HCT116 (cell line): ENCODE measurements around the gene RAPGEF3. TPM values are rescaled to one million over a fixed set of nuclear protein-coding genes. Genes with fewer than 3 reads are reported as not detected.

Experiments used
- ATAC-seq: fragments of 200-7000 bp; cut with Tn5 transposase; 2 replicates; pipeline ENCODE4 v1.9.1; 2020; ENCODE audit warnings: mild to moderate bottlenecking, moderate library complexity
- BruUV-seq: library from RNA; stranded (reverse); fragments of 400-500 nt; replicated peaks from 2 replicates; lab custom pipeline; 2021; lab: Mats Ljungman, UMichigan
- CTCF ChIA-PET: fragments of 300-600 bp; sonication (Branson Sonifier 250); formaldehyde crosslinking; loops from one replicate; lab custom pipeline; 2021; ENCODE audit warnings: antibody characterized with exemption; lab: Charles Lee
- POLR2A ChIA-PET: fragments of 300-600, 350-600 bp; sonication (Branson Sonifier 250); formaldehyde crosslinking; loops from one replicate; lab custom pipeline; 2021; ENCODE audit warnings: antibody characterized with exemption; lab: Charles Lee
- RAD21 ChIA-PET, 2 experiments: fragments of 300-600 bp; sonication (Branson Sonifier 250); formaldehyde crosslinking; loops; one replicate each; lab custom pipeline; 2023; ENCODE audit warnings: low total read pairs in 2 of 2; ENCODE audit not compliant: uncharacterized antibody in 2 of 2, unreplicated experiment in 2 of 2, low non-redundant PET in 1 of 2; lab: Charles Lee
- DNase-seq: peaks from one replicate; pipeline ENCODE4 v3.0.0-alpha.2; 2010; ENCODE audit warnings: low read depth, low spot score
- H2AFZ ChIP-seq: fragments of 200-600 bp; shearing (Covaris generic), sonication (generic); 2 replicates; pipeline ENCODE4 v1.6.1; 2017; ENCODE audit warnings: low read depth, mixed run types, mixed read lengths, antibody characterized with exemption, low read length; ENCODE audit not compliant: poor library complexity, severe bottlenecking
- H3K27ac ChIP-seq: 2 replicates; pipeline ENCODE4 v1.5.1; 2012; ENCODE audit warnings: low read depth, low read length
- H3K27me3 ChIP-seq: fragments of 200-600 bp; sonication (generic); 2 replicates; pipeline ENCODE4 v1.6.1; 2016; ENCODE audit warnings: mixed run types, low read length, mixed read lengths; ENCODE audit not compliant: insufficient read depth
- H3K36me3 ChIP-seq, 2 experiments: fragments of 200-500 bp in 1 of 2; fragments of 200-600 bp in 1 of 2; sonication (Bioruptor generic) in 1 of 2; sonication (generic) in 1 of 2; 2 replicates each; pipeline versions ENCODE4 v1.5.1 to v1.6.1; 2014 to 2016; ENCODE audit warnings: low read length in 2 of 2, inconsistent platforms in 1 of 2, mixed read lengths in 1 of 2, mixed run types in 1 of 2; ENCODE audit not compliant: insufficient read depth in 2 of 2, control insufficient read depth in 1 of 2
- H3K4me1 ChIP-seq, 2 experiments: fragments of 200-600 bp in 1 of 2; sonication (generic) in 1 of 2; 2 replicates each; pipeline versions ENCODE4 v1.5.1 to v1.6.1; 2012 to 2017; ENCODE audit warnings: low read length in 2 of 2, inconsistent platforms in 1 of 2, mild to moderate bottlenecking in 1 of 2, mixed read lengths in 1 of 2, mixed run types in 1 of 2, moderate library complexity in 1 of 2; ENCODE audit not compliant: insufficient read depth in 2 of 2, control insufficient read depth in 1 of 2
- H3K4me2 ChIP-seq: fragments of 200-600 bp; sonication (generic); 2 replicates; pipeline ENCODE4 v1.6.1; 2017; ENCODE audit warnings: mixed run types, low read length, mixed read lengths
- H3K4me3 ChIP-seq, 2 experiments: fragments of 200-600 bp in 1 of 2; sonication (generic) in 1 of 2; replicated peaks in 1 of 2; 2 replicates each; pipeline ENCODE4 v1.5.1; 2011 to 2016; ENCODE audit warnings: low read length in 2 of 2, control low read depth in 1 of 2, low read depth in 1 of 2, mild to moderate bottlenecking in 1 of 2, mixed read lengths in 1 of 2, mixed run types in 1 of 2
- H3K79me2 ChIP-seq: fragments of 200-600 bp; sonication (generic); 2 replicates; pipeline ENCODE4 v1.6.1; 2017; ENCODE audit warnings: mild to moderate bottlenecking, mixed run types, low read length, moderate library complexity, mixed read lengths; ENCODE audit not compliant: insufficient read depth
- H3K9ac ChIP-seq: fragments of 200-600 bp; sonication (generic); 2 replicates; pipeline ENCODE4 v1.6.1; 2016; ENCODE audit warnings: low read length, mixed read lengths
- H3K9me2 ChIP-seq: fragments of 200-600 bp; sonication (generic), shearing (Covaris generic); 2 replicates; pipeline ENCODE4 v1.6.1; 2017; ENCODE audit warnings: mixed run types, mild to moderate bottlenecking, moderate library complexity; ENCODE audit not compliant: insufficient read depth
- H3K9me3 ChIP-seq, 2 experiments: fragments of 200-500 bp in 1 of 2; fragments of 200-600 bp in 1 of 2; sonication (Bioruptor generic) in 1 of 2; sonication (generic) in 1 of 2; 2 replicates each; pipeline ENCODE4 v1.6.1; 2014 to 2017; ENCODE audit warnings: low read length in 2 of 2, mixed read lengths in 2 of 2, inconsistent platforms in 1 of 2, low read depth in 1 of 2, mild to moderate bottlenecking in 1 of 2, mixed run types in 1 of 2, moderate library complexity in 1 of 2; ENCODE audit not compliant: control insufficient read depth in 1 of 2, insufficient read depth in 1 of 2
- H4K20me1 ChIP-seq: fragments of 200-600 bp; sonication (generic), shearing (Covaris generic); 2 replicates; pipeline ENCODE4 v1.6.1; 2017; ENCODE audit warnings: mixed run types, mild to moderate bottlenecking, moderate library complexity; ENCODE audit not compliant: insufficient read depth
- ATF3 ChIP-seq: IDR thresholded peaks from 2 replicates; pipeline ENCODE4 v1.6.1; 2012
- CBX3 ChIP-seq: IDR thresholded peaks from 2 replicates; pipeline ENCODE4 v1.6.1; 2012; ENCODE audit warnings: low read depth
- CEBPB ChIP-seq: IDR thresholded peaks from 2 replicates; pipeline ENCODE4 v1.6.1; 2012; ENCODE audit warnings: low read depth
- EGR1 ChIP-seq: IDR thresholded peaks from 2 replicates; pipeline ENCODE4 v1.6.1; 2012; ENCODE audit warnings: low read depth
- EZH2 ChIP-seq: fragments of 200-600 bp; sonication (generic); IDR thresholded peaks from 2 replicates; pipeline ENCODE4 v1.6.1; 2017; ENCODE audit warnings: antibody characterized with exemption, mixed run types
- FOSL1 ChIP-seq: IDR thresholded peaks from 2 replicates; pipeline ENCODE4 v1.6.1; 2012; ENCODE audit warnings: low read depth
- JUND ChIP-seq: IDR thresholded peaks from 2 replicates; pipeline ENCODE4 v1.6.1; 2012
- MAX ChIP-seq: IDR thresholded peaks from 2 replicates; pipeline ENCODE4 v1.6.1; 2012
- POLR2A ChIP-seq: IDR thresholded peaks from 2 replicates; pipeline ENCODE4 v1.7.0; 2011; ENCODE audit warnings: borderline replicate concordance; ENCODE audit not compliant: insufficient read depth, insufficient read length; ENCODE audit errors: extremely low read depth
- POLR2AphosphoS5 ChIP-seq: IDR thresholded peaks from 2 replicates; pipeline ENCODE4 v1.6.1; 2011; ENCODE audit warnings: mild to moderate bottlenecking, low read depth, low read length, moderate library complexity
- RAD21 ChIP-seq: IDR thresholded peaks from 2 replicates; pipeline ENCODE4 v1.6.1; 2012; ENCODE audit warnings: low read depth, mild to moderate bottlenecking
- SP1 ChIP-seq: IDR thresholded peaks from 2 replicates; pipeline ENCODE4 v1.6.1; 2012; ENCODE audit warnings: low read depth
- SRF ChIP-seq: IDR thresholded peaks from 2 replicates; pipeline ENCODE4 v1.6.1; 2012; ENCODE audit warnings: low read depth
- YY1 ChIP-seq: IDR thresholded peaks from 2 replicates; pipeline ENCODE4 v1.6.1; 2011; ENCODE audit warnings: low read length, low read depth, moderate library complexity, mild to moderate bottlenecking; ENCODE audit not compliant: insufficient replicate concordance; ENCODE audit errors: extremely low read depth
- ZBTB33 ChIP-seq: IDR thresholded peaks from 2 replicates; pipeline ENCODE4 v1.6.1; 2011; ENCODE audit warnings: mild to moderate bottlenecking, low read length, moderate library complexity; ENCODE audit not compliant: insufficient replicate concordance; ENCODE audit errors: extremely low read depth
- ZFX ChIP-seq: fragments of 450-650 bp; IDR thresholded peaks from 2 replicates; pipeline ENCODE4 v1.6.1; 2017
- intact Hi-C: fragments of 100-400 bp; cut with micrococcal nuclease; formaldehyde crosslinking; loops from 2 replicates; pipeline ENCODE4 v1.10.0; 2022
- total RNA-seq: library from RNA; stranded (reverse); gene quantifications from one replicate; pipeline ENCODE4 v1.2.1, GENCODE V29; 2021; ENCODE audit not compliant: unreplicated experiment
- TF ChIP-seq, protein P1 (sequence below), 3 experiments: fragments of 200-600 bp in 1 of 3; sonication (generic) in 1 of 3; IDR thresholded peaks in 2 of 3; conservative IDR thresholded peaks in 1 of 3; 2 replicates each; pipeline ENCODE4 v1.5.1; 2012 to 2017; ENCODE audit warnings: low read depth in 2 of 3, low read length in 2 of 3, antibody characterized with exemption in 1 of 3, borderline replicate concordance in 1 of 3, control low read depth in 1 of 3, mild to moderate bottlenecking in 1 of 3, mixed read lengths in 1 of 3, mixed run types in 1 of 3, moderate library complexity in 1 of 3; ENCODE audit not compliant: insufficient read depth in 1 of 3

RAPGEF3 gene
- total RNA-seq, 1 experiment from 2014 or later: 1.8 TPM

DNA sequence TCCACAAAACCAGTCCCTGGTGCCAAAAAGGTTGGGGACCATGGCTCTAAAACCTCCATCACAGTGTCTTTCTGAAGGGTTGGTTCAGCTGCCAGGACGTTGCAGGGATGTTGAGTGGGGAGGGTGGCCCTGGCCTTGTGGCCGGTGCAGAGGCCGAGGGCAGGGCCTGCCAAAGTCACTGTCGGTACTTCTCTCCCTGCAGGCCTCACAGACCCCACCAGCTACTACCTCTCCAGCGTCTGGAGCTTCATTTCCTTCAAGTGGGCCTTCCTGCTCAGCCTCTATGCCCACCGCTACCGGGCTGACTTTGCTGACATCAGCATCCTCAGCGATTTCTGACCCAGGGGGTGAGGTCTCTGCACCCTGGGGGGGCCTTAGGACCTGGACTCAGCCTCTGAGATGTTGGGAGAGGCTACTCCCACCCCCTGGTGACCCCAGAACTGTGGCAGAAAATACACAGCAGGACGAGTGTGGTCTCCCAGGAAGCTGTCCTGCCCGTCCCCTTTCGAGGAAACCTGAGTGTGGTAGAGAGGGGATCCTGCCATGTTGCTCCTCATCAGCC, 21.3 kb upstream of the RAPGEF3 start (continued):
- TF ChIP-seq ZBTB33: no peak
- no peak for TF ChIP-seq CBX3
- no peak for TF ChIP-seq EGR1
- no peak for TF ChIP-seq SRF
- TF ChIP-seq EZH2: no peak
- TF ChIP-seq MAX: no peak
- no peak for TF ChIP-seq POLR2A
- TF ChIP-seq POLR2AphosphoS5: no peak
- TF ChIP-seq ATF3: no peak
- no peak for TF ChIP-seq SP1
- TF ChIP-seq, all 23 proteins: peak for 0

GRCh38 chr12:47779301-47779942, 20.7 kb upstream of the RAPGEF3 start:
- Histone ChIP-seq H3K4me1 (peaks cover 17 to 39% of the 10 kb centered on the region in 2 experiments), H3K9me2 (no peaks in the 10 kb centered on the region), H3K36me3 (peaks cover 5 to 9% of the 10 kb centered on the region in 2 experiments; a peak in 3 of 4 replicates), H3K79me2 (peaks cover 16% of the 10 kb centered on the region), H4K20me1 (no peaks in the 10 kb centered on the region), H3K27me3 (no peaks in the 10 kb centered on the region), H3K27ac (no peak overlapping the region), H2AFZ (no peak overlapping the region), H3K9me3 (no peaks in the 10 kb centered on the region), H3K9ac (no peak overlapping the region), H3K4me3 (no peak overlapping the region), H3K4me2 (no peak overlapping the region)
- ATAC-seq (peak; percentile 89), DNase-seq (peak; percentile 61)
- POLR2A ChIA-PET: no interaction called here
- BruUV-seq: no TSS peak
- CTCF ChIA-PET: interaction anchor here (0.7 to 5.4 kb wide), 9 partner anchors 12 to 64 kb away, joined by 3 to 70 read pairs (median 4); no protein-coding TSS in a partner anchor
- RAD21 ChIA-PET: interaction anchor here (1.0 to 1.3 kb wide), 3 partner anchors 33 to 59 kb away, joined by 3 to 4 read pairs (median 3); no protein-coding TSS in a partner anchor
- intact Hi-C loops: loop anchor here (1.0 to 10.0 kb wide), 4 partner anchors 35 to 745 kb away; no protein-coding TSS in a partner anchor
- TF ChIP-seq EGR1 (no peak), CBX3 (no peak), EZH2 (no peak), RAD21 (peak; percentile 94), CEBPB (no peak), ZBTB33 (no peak), YY1 (peak; percentile 30), SRF (no peak), JUND (no peak), POLR2A (no peak), ZFX (no peak), FOSL1 (no peak)
- TF ChIP-seq, protein P1, sequence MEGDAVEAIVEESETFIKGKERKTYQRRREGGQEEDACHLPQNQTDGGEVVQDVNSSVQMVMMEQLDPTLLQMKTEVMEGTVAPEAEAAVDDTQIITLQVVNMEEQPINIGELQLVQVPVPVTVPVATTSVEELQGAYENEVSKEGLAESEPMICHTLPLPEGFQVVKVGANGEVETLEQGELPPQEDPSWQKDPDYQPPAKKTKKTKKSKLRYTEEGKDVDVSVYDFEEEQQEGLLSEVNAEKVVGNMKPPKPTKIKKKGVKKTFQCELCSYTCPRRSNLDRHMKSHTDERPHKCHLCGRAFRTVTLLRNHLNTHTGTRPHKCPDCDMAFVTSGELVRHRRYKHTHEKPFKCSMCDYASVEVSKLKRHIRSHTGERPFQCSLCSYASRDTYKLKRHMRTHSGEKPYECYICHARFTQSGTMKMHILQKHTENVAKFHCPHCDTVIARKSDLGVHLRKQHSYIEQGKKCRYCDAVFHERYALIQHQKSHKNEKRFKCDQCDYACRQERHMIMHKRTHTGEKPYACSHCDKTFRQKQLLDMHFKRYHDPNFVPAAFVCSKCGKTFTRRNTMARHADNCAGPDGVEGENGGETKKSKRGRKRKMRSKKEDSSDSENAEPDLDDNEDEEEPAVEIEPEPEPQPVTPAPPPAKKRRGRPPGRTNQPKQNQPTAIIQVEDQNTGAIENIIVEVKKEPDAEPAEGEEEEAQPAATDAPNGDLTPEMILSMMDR (IDR thresholded peaks at IDR 0.05 in 2 of 3, conservative IDR thresholded peaks at IDR 0.05 in 1 of 3; ENCODE audit: borderline replicate concordance in 1 of 3, insufficient read depth in 1 of 3, low read depth in 2 of 3, low read length in 2 of 3): peak; percentile 91 to 97 (median 94)
